ENCODE data around the gene LTB4R. TPM values are rescaled to one million over a fixed set of nuclear protein-coding genes. Genes with fewer than 3 reads are reported as not detected.
A peak's percentile ranks its signal among the peaks of the same experiment; 100 is the strongest.

The LTB4R gene
- total RNA-seq, 1 experiment from 2014 or later: 13.4 TPM

DNA sequence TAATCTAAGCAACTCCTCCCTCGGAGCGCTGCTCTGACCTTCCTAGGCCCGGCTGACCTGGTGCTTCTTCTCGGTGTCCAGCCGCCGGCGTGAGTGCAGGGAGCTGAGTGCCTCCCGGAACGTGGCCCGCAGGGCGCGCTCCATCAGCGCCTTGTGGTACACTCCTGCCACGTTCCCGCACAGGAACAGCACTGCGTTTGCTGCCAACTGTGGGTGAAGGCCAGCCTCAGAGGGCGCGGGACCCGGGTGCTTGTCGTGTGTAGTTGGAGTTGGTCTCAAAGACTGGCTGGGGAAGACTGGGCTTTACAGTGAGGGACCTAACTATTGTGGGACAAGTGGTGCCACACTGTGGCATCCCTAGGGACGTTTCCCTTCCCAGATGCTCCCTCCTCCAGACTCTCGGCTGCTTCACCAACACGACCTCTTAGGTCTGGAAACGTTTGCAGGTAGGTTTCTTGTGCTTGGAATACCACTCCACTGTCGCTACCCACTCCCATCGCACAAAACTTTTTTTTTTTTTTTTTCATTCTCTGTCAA, 20.5 kb downstream of the LTB4R start:
- Mint-ChIP-seq H3K9me3 (ENCODE audit: low read depth, unreplicated experiment) (no peaks in the 10 kb centered on the region), H3K4me3 (ENCODE audit: low read depth, unreplicated experiment) (peak overlapping the region; percentile 72), H3K36me3 (ENCODE audit: insufficient read depth, unreplicated experiment) (peaks cover 8% of the 10 kb centered on the region), H3K27ac (ENCODE audit: unreplicated experiment) (peak overlapping the region; percentile 52), H3K27me3 (ENCODE audit: unreplicated experiment) (no peaks in the 10 kb centered on the region), H3K4me1 (ENCODE audit: low read depth, unreplicated experiment) (peaks cover 32% of the 10 kb centered on the region)
- CTCF ChIA-PET: interaction anchor here (0.7 to 3.3 kb wide), 7 partner anchors 32 to 100 kb away, joined by 3 to 46 read pairs (median 9); partner anchors contain the start of genes CBLN3, DHRS1, KHNYN and NOP9
- TF ChIP-seq, protein P1, sequence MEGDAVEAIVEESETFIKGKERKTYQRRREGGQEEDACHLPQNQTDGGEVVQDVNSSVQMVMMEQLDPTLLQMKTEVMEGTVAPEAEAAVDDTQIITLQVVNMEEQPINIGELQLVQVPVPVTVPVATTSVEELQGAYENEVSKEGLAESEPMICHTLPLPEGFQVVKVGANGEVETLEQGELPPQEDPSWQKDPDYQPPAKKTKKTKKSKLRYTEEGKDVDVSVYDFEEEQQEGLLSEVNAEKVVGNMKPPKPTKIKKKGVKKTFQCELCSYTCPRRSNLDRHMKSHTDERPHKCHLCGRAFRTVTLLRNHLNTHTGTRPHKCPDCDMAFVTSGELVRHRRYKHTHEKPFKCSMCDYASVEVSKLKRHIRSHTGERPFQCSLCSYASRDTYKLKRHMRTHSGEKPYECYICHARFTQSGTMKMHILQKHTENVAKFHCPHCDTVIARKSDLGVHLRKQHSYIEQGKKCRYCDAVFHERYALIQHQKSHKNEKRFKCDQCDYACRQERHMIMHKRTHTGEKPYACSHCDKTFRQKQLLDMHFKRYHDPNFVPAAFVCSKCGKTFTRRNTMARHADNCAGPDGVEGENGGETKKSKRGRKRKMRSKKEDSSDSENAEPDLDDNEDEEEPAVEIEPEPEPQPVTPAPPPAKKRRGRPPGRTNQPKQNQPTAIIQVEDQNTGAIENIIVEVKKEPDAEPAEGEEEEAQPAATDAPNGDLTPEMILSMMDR (IDR thresholded peaks at IDR 0.05; ENCODE audit: unreplicated experiment): no peak
- intact Hi-C loops (cut with micrococcal nuclease; ENCODE audit: unreplicated experiment): loop anchor here (5.0 kb wide), 2 partner anchors 36 to 346 kb away; partner anchors contain the start of gene NFATC4
- no TSS peak for BruUV-seq (replicated peaks)
- DNase-seq: no peak

DNA sequence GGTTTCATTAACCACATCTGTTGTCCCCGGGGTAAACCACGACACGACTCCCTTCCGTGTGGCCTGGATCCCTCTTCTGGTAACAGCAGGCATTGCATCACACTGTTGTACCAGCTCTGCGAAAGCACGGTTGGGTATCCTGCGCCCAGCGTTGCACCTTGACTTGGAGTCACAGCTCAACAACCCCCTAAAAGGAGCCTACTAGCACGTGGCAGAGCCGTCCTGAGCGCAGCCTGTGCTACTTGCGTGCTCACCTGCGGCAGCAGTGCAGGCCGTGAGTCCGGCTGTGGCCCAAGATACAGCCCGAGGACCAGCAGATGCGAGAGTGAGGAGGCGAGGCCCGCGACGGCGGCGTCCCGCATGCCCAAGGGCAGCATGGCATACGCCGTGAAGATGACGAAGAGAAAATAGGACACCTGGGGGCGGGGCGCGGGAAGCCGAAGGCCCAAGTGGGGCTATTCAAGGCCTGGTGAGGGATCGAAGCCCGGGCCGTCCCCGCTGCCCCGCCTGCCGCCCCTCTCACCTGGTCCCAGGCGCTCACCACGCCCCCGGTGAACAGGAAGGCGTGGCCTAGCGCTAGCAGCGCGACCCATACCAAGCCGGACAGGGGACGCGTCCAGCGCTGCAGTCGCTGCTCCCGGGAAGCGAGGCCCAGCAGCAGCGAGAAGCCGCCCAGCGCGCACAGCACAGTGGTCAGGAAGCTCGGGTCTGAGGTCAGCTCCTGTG, 21.1 kb downstream of the LTB4R start:
- intact Hi-C loops (cut with micrococcal nuclease; ENCODE audit: unreplicated experiment): loop anchor here (5.0 kb wide), 2 partner anchors 35 to 345 kb away; partner anchors contain the start of gene NFATC4
- peak overlapping the region; percentile 72 for H3K4me3 Mint-ChIP-seq (ENCODE audit: low read depth, unreplicated experiment)
- peak overlapping the region; percentile 52 for H3K27ac Mint-ChIP-seq (ENCODE audit: unreplicated experiment)

DNA sequence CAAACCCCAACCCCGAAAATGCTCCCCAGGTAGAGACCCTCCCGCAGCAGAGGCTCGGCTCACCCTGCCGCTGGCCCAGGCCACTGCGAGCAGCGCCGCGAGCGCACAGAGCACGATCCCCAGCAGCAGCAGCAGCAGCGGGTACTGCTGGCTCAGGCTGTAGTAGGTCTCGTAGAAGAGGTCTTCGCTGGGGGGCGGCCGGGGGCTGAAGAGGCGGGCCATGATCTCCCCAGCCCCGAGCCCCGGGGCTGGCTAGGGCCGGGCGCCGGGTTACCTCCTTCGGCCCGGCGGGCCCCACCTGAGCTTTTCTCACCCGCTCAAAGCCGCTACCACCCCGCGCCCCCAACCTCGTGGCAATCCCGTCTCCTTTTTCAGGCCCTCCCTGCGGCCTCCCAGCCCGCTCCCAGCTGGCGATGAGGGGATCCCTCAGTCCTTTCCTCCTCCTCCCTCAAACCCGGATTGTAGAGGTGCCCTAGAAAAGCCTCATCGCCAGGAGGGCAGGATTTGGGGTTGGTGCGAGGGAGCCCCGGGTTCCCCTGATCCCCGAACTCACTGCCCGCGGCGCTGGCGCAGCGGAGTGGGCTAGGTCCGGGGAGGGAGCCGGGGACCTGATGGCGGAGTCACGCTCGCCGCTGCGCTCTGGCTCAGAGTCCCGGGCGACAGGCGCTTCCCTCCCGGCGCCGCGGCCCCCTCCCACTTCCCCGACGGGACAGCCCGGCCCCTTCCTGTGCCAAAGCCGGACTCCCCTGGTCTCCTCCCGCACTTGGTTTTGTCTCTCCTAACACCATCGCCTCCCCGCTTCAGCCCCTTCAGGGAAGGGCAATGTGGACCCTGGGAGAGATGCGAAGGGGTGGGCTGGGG, 23.4 kb downstream of the LTB4R start, which contains the start of gene ADCY4:
ADCY4 (minus strand) TSS at position 641 of the 861 bp plus-strand sequence; CDS start at position 222, 419 bp downstream.
- Mint-ChIP-seq H3K27ac (ENCODE audit: unreplicated experiment) (no peak within 1 kb of the TSS), H3K36me3 (ENCODE audit: insufficient read depth, unreplicated experiment) (peaks cover 13% of the 10 kb centered on the region), H3K9me3 (ENCODE audit: low read depth, unreplicated experiment) (no peaks in the 10 kb centered on the region), H3K27me3 (ENCODE audit: unreplicated experiment) (no peaks in the 10 kb centered on the region), H3K4me1 (ENCODE audit: low read depth, unreplicated experiment) (peaks cover 32% of the 10 kb centered on the region), H3K4me3 (ENCODE audit: low read depth, unreplicated experiment) (peak within 1 kb of the TSS; percentile 72)
- intact Hi-C loops (cut with micrococcal nuclease; ENCODE audit: unreplicated experiment): loop anchor here (5.0 kb wide), 2 partner anchors 33 to 343 kb away; partner anchors contain the start of gene NFATC4
- DNase-seq: no peak
- TF ChIP-seq, protein P1 (IDR thresholded peaks at IDR 0.05; ENCODE audit: unreplicated experiment): no peak
- CTCF ChIA-PET: interaction anchor here (2.7 kb wide), 1 partner anchor 101 kb away, joined by 22 read pairs; no protein-coding TSS in a partner anchor
- no TSS peak for BruUV-seq (replicated peaks)

More for the DNA sequence above, 21.1 kb downstream of the LTB4R start:
- CTCF ChIA-PET: interaction anchor here (0.7 to 3.3 kb wide), 13 partner anchors 16 to 104 kb away, joined by 3 to 46 read pairs (median 6); partner anchors contain the start of genes CBLN3, DHRS1, KHNYN and NOP9
- peak; percentile 79 for DNase-seq
- Mint-ChIP-seq H3K36me3 (ENCODE audit: insufficient read depth, unreplicated experiment) (peaks cover 8% of the 10 kb centered on the region), H3K4me1 (ENCODE audit: low read depth, unreplicated experiment) (peaks cover 32% of the 10 kb centered on the region), H3K27me3 (ENCODE audit: unreplicated experiment) (no peaks in the 10 kb centered on the region), H3K9me3 (ENCODE audit: low read depth, unreplicated experiment) (no peaks in the 10 kb centered on the region)
- TF ChIP-seq, protein P1 (IDR thresholded peaks at IDR 0.05; ENCODE audit: unreplicated experiment): peak; percentile 54
- BruUV-seq (replicated peaks): no TSS peak

Data from Calu3 (cell line).